ENCODE measurements around the gene NR4A2. TPM values are rescaled to one million over a fixed set of nuclear protein-coding genes. Genes with fewer than 3 reads are reported as not detected.

NR4A2 gene
- total RNA-seq, 1 donor from 2014 or later = 0.13 TPM

- TF ChIP-seq, protein P1, sequence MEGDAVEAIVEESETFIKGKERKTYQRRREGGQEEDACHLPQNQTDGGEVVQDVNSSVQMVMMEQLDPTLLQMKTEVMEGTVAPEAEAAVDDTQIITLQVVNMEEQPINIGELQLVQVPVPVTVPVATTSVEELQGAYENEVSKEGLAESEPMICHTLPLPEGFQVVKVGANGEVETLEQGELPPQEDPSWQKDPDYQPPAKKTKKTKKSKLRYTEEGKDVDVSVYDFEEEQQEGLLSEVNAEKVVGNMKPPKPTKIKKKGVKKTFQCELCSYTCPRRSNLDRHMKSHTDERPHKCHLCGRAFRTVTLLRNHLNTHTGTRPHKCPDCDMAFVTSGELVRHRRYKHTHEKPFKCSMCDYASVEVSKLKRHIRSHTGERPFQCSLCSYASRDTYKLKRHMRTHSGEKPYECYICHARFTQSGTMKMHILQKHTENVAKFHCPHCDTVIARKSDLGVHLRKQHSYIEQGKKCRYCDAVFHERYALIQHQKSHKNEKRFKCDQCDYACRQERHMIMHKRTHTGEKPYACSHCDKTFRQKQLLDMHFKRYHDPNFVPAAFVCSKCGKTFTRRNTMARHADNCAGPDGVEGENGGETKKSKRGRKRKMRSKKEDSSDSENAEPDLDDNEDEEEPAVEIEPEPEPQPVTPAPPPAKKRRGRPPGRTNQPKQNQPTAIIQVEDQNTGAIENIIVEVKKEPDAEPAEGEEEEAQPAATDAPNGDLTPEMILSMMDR (IDR thresholded peaks at IDR 0.05; ENCODE audit: insufficient read depth, low read length, poor library complexity, severe bottlenecking) = no peak
- no peaks in the 10 kb centered on the region for H3K36me3 ChIP-seq (ENCODE audit: control insufficient read depth, insufficient read depth, low read length)
- peaks cover 75% of the 10 kb centered on the region for H3K27me3 ChIP-seq (ENCODE audit: control insufficient read depth, insufficient read depth, low read length)
- DNase-seq (ENCODE audit: low read depth) = no peak
- H3K4me3 ChIP-seq (ENCODE audit: low read depth, low read length) = no peak overlapping the region
Measured at GRCh38 chr2:156322686-156323231, 9.8 kb downstream of the NR4A2 start.

GRCh38 chr2:156322051-156322685, 10.4 kb downstream of the NR4A2 start:
- TF ChIP-seq, protein P1 (IDR thresholded peaks at IDR 0.05; ENCODE audit: insufficient read depth, low read length, poor library complexity, severe bottlenecking) = no peak

GRCh38 chr2:156321243-156321904, 11.1 kb downstream of the NR4A2 start:
- H3K4me3 ChIP-seq (ENCODE audit: low read depth, low read length) = no peak overlapping the region
- TF ChIP-seq, protein P1 (IDR thresholded peaks at IDR 0.05; ENCODE audit: insufficient read depth, low read length, poor library complexity, severe bottlenecking) = no peak
- H3K27me3 ChIP-seq (ENCODE audit: control insufficient read depth, insufficient read depth, low read length) = peaks cover 62% of the 10 kb centered on the region
- DNase-seq (ENCODE audit: low read depth) = no peak
- no peaks in the 10 kb centered on the region for H3K36me3 ChIP-seq (ENCODE audit: control insufficient read depth, insufficient read depth, low read length)

More at GRCh38 chr2:156322051-156322685, 10.4 kb downstream of the NR4A2 start:
- H3K4me3 ChIP-seq (ENCODE audit: low read depth, low read length) = no peak overlapping the region
- no peak for DNase-seq (ENCODE audit: low read depth)
- peaks cover 70% of the 10 kb centered on the region for H3K27me3 ChIP-seq (ENCODE audit: control insufficient read depth, insufficient read depth, low read length)
- H3K36me3 ChIP-seq (ENCODE audit: control insufficient read depth, insufficient read depth, low read length) = no peaks in the 10 kb centered on the region

DNA sequence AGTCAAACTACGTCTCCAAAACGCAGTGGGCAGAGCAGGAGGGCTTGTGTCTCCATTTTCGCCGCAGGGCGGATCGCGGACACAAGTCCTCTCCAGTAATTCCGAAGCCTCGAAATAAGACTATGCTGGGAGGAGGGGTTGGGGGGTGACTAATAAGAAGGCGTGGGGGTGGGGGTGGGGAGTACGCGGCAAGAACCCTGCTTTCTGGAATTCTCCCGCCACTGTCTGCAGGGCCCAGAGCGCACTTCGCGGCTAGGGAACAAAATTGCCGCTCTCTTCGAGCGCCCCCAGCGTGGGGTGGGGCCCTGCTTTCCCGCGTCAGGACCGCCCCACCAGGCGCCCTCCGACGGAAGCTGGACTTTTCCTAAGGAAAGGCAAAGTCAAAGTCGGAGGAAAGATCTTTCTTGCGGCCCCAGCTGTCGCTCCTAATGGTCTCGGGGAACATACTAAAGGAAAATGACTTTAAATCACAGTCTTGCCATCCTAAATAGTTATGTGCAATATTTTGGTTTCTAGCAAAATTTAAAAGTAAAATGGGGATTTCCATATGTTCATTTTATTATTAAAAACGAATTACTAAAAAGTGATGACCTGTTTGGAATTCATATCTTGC, 11.9 kb downstream of the NR4A2 start:
- no peaks in the 10 kb centered on the region for H3K36me3 ChIP-seq (ENCODE audit: control insufficient read depth, insufficient read depth, low read length)
- peaks cover 54% of the 10 kb centered on the region for H3K27me3 ChIP-seq (ENCODE audit: control insufficient read depth, insufficient read depth, low read length)
- TF ChIP-seq, protein P1 (IDR thresholded peaks at IDR 0.05; ENCODE audit: insufficient read depth, low read length, poor library complexity, severe bottlenecking) = no peak
- H3K4me3 ChIP-seq (ENCODE audit: low read depth, low read length) = peak overlapping the region; percentile 24
- DNase-seq (ENCODE audit: low read depth) = no peak

DNA sequence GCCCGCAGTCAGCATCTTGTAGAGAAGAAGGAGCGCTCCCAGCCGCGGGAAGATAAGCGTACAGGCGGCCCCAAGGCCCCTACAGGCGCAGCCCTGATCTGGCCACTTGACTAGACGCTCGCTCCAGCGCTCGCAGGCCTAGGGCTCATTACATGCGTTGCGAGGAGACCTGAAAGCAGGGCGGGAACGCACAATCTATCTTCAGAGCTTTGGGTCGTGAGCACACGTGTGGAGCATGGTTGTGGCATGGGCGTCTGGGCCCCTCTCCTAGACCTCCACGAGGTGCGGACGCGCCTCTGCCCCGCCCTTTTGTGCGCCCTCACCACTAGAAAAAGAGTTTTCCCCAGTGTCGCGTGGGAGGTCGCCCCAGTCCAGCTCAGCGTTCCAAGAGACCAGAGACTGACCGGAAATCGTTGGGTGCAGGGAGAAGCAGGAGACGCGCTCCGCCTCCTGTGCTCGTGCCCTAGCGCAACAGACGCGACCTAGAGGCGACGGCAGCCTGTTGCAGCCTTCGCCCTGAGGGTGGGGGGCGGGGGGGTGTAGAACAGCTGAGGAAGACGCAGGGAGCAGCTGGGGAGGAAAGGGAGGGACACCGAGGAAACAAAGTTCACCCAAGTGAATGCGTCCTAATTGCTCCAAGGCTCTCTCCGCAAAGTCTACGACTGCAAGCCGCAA, 12.6 kb downstream of the NR4A2 start:
- peaks cover 48% of the 10 kb centered on the region for H3K27me3 ChIP-seq (ENCODE audit: control insufficient read depth, insufficient read depth, low read length)
- peak overlapping the region; percentile 24 for H3K4me3 ChIP-seq (ENCODE audit: low read depth, low read length)
- DNase-seq (ENCODE audit: low read depth) = no peak
- H3K36me3 ChIP-seq (ENCODE audit: control insufficient read depth, insufficient read depth, low read length) = no peaks in the 10 kb centered on the region
- TF ChIP-seq, protein P1 (IDR thresholded peaks at IDR 0.05; ENCODE audit: insufficient read depth, low read length, poor library complexity, severe bottlenecking) = peak; percentile 23

All from kidney epithelial cell (primary cell).